ENCODE data around the gene CHD9. TPM values are rescaled to one million over a fixed set of nuclear protein-coding genes. Genes with fewer than 3 reads are reported as not detected.

CHD9 gene
- total RNA-seq, 1 donor from 2014 or later: 67.4 TPM

GRCh38 chr16:53191413-53191812 is 136.6 kb downstream of the CHD9 start:
- intact Hi-C loops (cut with micrococcal nuclease): no loop called here
- Mint-ChIP-seq H3K9me3 (peaks cover 11% of the 10 kb centered on the region), H3K4me3 (no peak overlapping the region), H3K27ac (no peak overlapping the region), H3K27me3 (no peaks in the 10 kb centered on the region), H3K4me1 (no peaks in the 10 kb centered on the region), H3K36me3 (ENCODE audit: low read depth) (peaks cover 25% of the 10 kb centered on the region)
- POLR2A ChIA-PET: interaction anchor here (0.6 kb wide), 1 partner anchor 57 kb away, joined by 6 read pairs; no protein-coding TSS in a partner anchor
- no peak for TF ChIP-seq CTCF (IDR thresholded peaks at IDR 0.05)
- DNase-seq (no peak), ATAC-seq (ENCODE audit: low read depth) (no peak)
- CTCF ChIA-PET: no interaction called here

GRCh38 chr16:53198933-53199332 is 144.1 kb downstream of the CHD9 start:
- Mint-ChIP-seq H3K27ac (no peak overlapping the region), H3K4me1 (peaks cover 10% of the 10 kb centered on the region), H3K9me3 (no peaks in the 10 kb centered on the region), H3K27me3 (no peaks in the 10 kb centered on the region), H3K36me3 (ENCODE audit: low read depth) (peaks cover 22% of the 10 kb centered on the region), H3K4me3 (no peak overlapping the region)
- TF ChIP-seq CTCF (IDR thresholded peaks at IDR 0.05): no peak
- intact Hi-C loops (cut with micrococcal nuclease): no loop called here
- ATAC-seq (ENCODE audit: low read depth) (no peak), DNase-seq (no peak)
- POLR2A ChIA-PET: no interaction called here
- CTCF ChIA-PET: no interaction called here

- no peak for TF ChIP-seq CTCF (IDR thresholded peaks at IDR 0.05)
- H3K27me3 Mint-ChIP-seq: no peaks in the 10 kb centered on the region
- ChIA-PET POLR2A (no interaction called here), CTCF (no interaction called here)
- H3K9me3 Mint-ChIP-seq: no peaks in the 10 kb centered on the region
- DNase-seq (no peak), ATAC-seq (ENCODE audit: low read depth) (no peak)
- peaks cover 8% of the 10 kb centered on the region for H3K4me1 Mint-ChIP-seq
- intact Hi-C loops (cut with micrococcal nuclease): no loop called here
- H3K4me3 Mint-ChIP-seq: no peak overlapping the region
- peaks cover 20% of the 10 kb centered on the region for H3K36me3 Mint-ChIP-seq (ENCODE audit: low read depth)
- H3K27ac Mint-ChIP-seq: no peak overlapping the region
These were observed 147.1 kb downstream of the CHD9 start for GRCh38 chr16:53201900-53202299.

GRCh38 chr16:53202398-53202797 is 147.6 kb downstream of the CHD9 start:
- no peaks in the 10 kb centered on the region for H3K9me3 Mint-ChIP-seq
- DNase-seq: no peak
- H3K27me3 Mint-ChIP-seq: no peaks in the 10 kb centered on the region
- intact Hi-C loops (cut with micrococcal nuclease): no loop called here
- H3K4me3 Mint-ChIP-seq: no peak overlapping the region
- no peak overlapping the region for H3K27ac Mint-ChIP-seq
- H3K4me1 Mint-ChIP-seq: peaks cover 10% of the 10 kb centered on the region
- H3K36me3 Mint-ChIP-seq (ENCODE audit: low read depth): peaks cover 19% of the 10 kb centered on the region
- CTCF ChIA-PET: no interaction called here
- no peak for ATAC-seq (ENCODE audit: low read depth)
- POLR2A ChIA-PET: no interaction called here
- no peak for TF ChIP-seq CTCF (IDR thresholded peaks at IDR 0.05)

- DNase-seq (no peak), ATAC-seq (ENCODE audit: low read depth) (peak; percentile 81)
- no peaks in the 10 kb centered on the region for H3K27me3 Mint-ChIP-seq
- peaks cover 32% of the 10 kb centered on the region for H3K4me1 Mint-ChIP-seq
- peak overlapping the region; percentile 88 for H3K4me3 Mint-ChIP-seq
- ChIA-PET POLR2A (interaction anchor here (0.7 to 1.5 kb wide), 5 partner anchors 12 to 153 kb away, joined by 4 to 5 read pairs (median 4); partner anchors contain the start of gene CHD9), CTCF (interaction anchor here (0.7 to 3.5 kb wide), 21 partner anchors 9 to 671 kb away, joined by 3 to 50 read pairs (median 3); partner anchors contain the start of genes CHD9 and CHD9NB)
- H3K9me3 Mint-ChIP-seq: no peaks in the 10 kb centered on the region
- intact Hi-C loops (cut with micrococcal nuclease): loop anchor here (1.0 to 5.0 kb wide), 6 partner anchors 13 to 231 kb away; partner anchors contain the start of gene RBL2
- peaks cover 10% of the 10 kb centered on the region for H3K36me3 Mint-ChIP-seq (ENCODE audit: low read depth)
- TF ChIP-seq CTCF (IDR thresholded peaks at IDR 0.05): no peak
- peak overlapping the region; percentile 97 for H3K27ac Mint-ChIP-seq
These were observed 153.3 kb downstream of the CHD9 start for GRCh38 chr16:53207810-53208752.
